Body of pancreas (tissue), 4 donors: ENCODE results near the gene KCNT2. TPM values are rescaled to one million over a fixed set of nuclear protein-coding genes. Genes with fewer than 3 reads are reported as not detected.
"Not testable (repeated sequence)": the region's sequence is repeated elsewhere in the genome, so short reads cannot be mapped to it uniquely, and the experiment has no call there.

Experiments used
- ATAC-seq: fragments of 150-250 bp; one replicate; pipeline ENCODE4 v1.9.1; 2016
- DNase-seq, 4 donors: peaks; one replicate each; pipeline ENCODE4 v3.0.0-alpha.2; 2019
- H3K27ac ChIP-seq, 4 donors: fragments of 200-600 bp; sonication (generic); 1 replicate in 3 of 4; 2 replicates in 1 of 4; pipeline versions ENCODE4 v1.5.1 to v1.6.1; 2016 to 2019; ENCODE audit warnings: mild to moderate bottlenecking in 1 of 4, mixed read lengths in 1 of 4, moderate library complexity in 1 of 4
- H3K27me3 ChIP-seq, 2 donors: fragments of 200-600 bp; sonication (generic); one replicate each; pipeline ENCODE4 v1.6.0; 2016; ENCODE audit warnings: mild to moderate bottlenecking in 1 of 2
- H3K36me3 ChIP-seq, 2 donors: fragments of 200-600 bp; sonication (generic); replicated peaks in 1 of 2; 2 replicates each; pipeline ENCODE4 v1.5.1; 2016; ENCODE audit warnings: low read depth in 2 of 2; ENCODE audit not compliant: insufficient read depth in 1 of 2
- H3K4me1 ChIP-seq: fragments of 200-600 bp; sonication (generic); one replicate; pipeline ENCODE4 v1.6.0; 2016
- H3K4me3 ChIP-seq, 2 donors: fragments of 200-600 bp; sonication (generic); 1 replicate in 1 of 2; 2 replicates in 1 of 2; pipeline ENCODE4 v1.5.1; 2016 to 2019
- H3K9me3 ChIP-seq, 3 donors: fragments of 200-600 bp; sonication (generic); 1 replicate in 2 of 3; 2 replicates in 1 of 3; pipeline ENCODE4 v1.5.1; 2016
- POLR2A ChIP-seq, 3 donors: fragments of 450-650 bp; IDR thresholded peaks; one replicate each; pipeline ENCODE4 v1.6.1; 2016; ENCODE audit warnings: antibody characterized with exemption in 3 of 3, mild to moderate bottlenecking in 2 of 3
- WGBS, 2 donors: methylation state at CpG; one replicate each; pipeline ENCODE4 v1.1.5; 2017; 5-methylcytosine and 5-hydroxymethylcytosine counted together
- intact Hi-C: fragments of 100-400 bp; cut with DNase I; formaldehyde crosslinking; loops from one replicate; pipeline ENCODE4 v1.15.1; 2023
- total RNA-seq, 2 donors: library from RNA; depleted of rRNA; stranded (reverse); fragments of >200 nt; gene quantifications; one replicate each; pipeline ENCODE4 v1.1.0, GENCODE V29; 2016
- TF ChIP-seq, protein P1 (sequence below), 7 experiments: fragments of 450-650 bp in 4 of 7; fragments of 200-600 bp in 3 of 7; sonication (generic) in 3 of 7; IDR thresholded peaks; one replicate each; pipeline ENCODE4 v1.5.1; 2016 to 2019; ENCODE audit warnings: antibody characterized with exemption in 7 of 7

KCNT2 gene
- total RNA-seq, 2 donors from 2014 or later = 0.78 to 0.99 TPM

DNA sequence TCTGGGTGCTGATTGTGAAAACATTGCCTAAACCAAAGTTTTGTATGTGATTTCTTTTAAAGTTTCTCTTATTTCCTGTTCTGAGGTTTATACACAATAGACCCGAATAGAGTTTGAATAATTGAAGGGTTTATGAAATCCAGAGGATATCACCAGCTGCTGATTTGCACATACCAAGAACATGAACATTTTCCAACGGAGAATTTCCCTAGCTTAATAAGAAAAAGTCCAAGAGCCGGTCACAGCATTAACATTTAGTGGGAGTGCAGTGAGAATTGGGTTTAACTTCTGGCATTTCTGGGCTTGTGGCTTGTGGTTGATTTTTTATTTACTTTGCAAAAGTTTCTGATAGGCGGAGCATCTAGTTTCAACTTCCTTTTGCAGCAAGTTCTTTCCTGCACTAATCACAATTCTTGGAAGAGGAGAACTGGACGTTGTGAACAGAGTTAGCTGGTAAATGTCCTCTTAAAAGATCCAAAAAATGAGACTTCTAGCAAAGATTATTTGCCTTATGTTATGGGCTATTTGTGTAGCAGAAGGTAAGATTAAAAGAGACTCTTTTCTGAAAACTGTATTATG is 43.5 kb upstream of the KCNT2 start, which contains the start of gene CFH:
TSS of gene CFH (plus strand) at position 407 of the 579 bp plus-strand sequence. CDS start at position 482, 75 bp downstream.
- Histone ChIP-seq H3K27me3 (no peaks in the 10 kb centered on the region), H3K4me1 (no peaks in the 10 kb centered on the region), H3K36me3 (no peaks in the 10 kb centered on the region), H3K4me3 (no peak within 1 kb of the TSS), H3K27ac (no peak within 1 kb of the TSS), H3K9me3 (no peaks in the 10 kb centered on the region)
- WGBS, 2 donors = 17 to 28% methylated on average over 5 of the region's 5 CpGs
- DNase-seq (peak in 1 of 4 donors; percentile 7), ATAC-seq (peak; percentile 38)
- TF ChIP-seq, protein P1, sequence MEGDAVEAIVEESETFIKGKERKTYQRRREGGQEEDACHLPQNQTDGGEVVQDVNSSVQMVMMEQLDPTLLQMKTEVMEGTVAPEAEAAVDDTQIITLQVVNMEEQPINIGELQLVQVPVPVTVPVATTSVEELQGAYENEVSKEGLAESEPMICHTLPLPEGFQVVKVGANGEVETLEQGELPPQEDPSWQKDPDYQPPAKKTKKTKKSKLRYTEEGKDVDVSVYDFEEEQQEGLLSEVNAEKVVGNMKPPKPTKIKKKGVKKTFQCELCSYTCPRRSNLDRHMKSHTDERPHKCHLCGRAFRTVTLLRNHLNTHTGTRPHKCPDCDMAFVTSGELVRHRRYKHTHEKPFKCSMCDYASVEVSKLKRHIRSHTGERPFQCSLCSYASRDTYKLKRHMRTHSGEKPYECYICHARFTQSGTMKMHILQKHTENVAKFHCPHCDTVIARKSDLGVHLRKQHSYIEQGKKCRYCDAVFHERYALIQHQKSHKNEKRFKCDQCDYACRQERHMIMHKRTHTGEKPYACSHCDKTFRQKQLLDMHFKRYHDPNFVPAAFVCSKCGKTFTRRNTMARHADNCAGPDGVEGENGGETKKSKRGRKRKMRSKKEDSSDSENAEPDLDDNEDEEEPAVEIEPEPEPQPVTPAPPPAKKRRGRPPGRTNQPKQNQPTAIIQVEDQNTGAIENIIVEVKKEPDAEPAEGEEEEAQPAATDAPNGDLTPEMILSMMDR (IDR thresholded peaks at IDR 0.05) = no peak
- peak in 1 of 3 donors; percentile 43 for TF ChIP-seq POLR2A (IDR thresholded peaks at IDR 0.05)
- intact Hi-C loops = no loop called here

DNA sequence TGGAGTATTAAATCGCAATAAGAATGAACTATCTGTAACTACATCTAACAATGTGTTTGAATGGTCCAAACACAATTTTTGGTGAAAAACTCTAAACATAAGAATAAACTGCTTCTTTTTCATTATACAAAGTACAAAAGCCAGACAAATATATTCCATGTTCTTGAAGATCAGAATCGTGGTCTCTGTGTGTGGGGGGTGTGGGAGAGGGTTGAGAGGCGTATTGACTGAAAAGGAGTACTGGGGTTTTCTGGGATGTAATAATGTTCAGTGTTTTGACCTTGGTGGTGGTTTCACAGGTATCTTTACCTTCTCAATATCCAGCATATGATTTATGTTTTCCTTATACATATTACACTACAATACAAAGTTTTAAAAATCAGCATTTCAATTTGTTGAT is 42.8 kb upstream of the KCNT2 start:
- no peak overlapping the region for H3K4me3 ChIP-seq
- 56 to 72% methylated on average over 3 of the region's 3 CpGs for WGBS, 2 donors
- no peaks in the 10 kb centered on the region for H3K9me3 ChIP-seq
- intact Hi-C loops = no loop called here
- no peak for TF ChIP-seq POLR2A (IDR thresholded peaks at IDR 0.05)
- TF ChIP-seq, protein P1 (IDR thresholded peaks at IDR 0.05) = no peak
- no peaks in the 10 kb centered on the region for H3K27me3 ChIP-seq
- H3K27ac ChIP-seq = no peak overlapping the region
- no peak for DNase-seq
- no peaks in the 10 kb centered on the region for H3K4me1 ChIP-seq
- no peak for ATAC-seq
- H3K36me3 ChIP-seq = no peaks in the 10 kb centered on the region

DNA sequence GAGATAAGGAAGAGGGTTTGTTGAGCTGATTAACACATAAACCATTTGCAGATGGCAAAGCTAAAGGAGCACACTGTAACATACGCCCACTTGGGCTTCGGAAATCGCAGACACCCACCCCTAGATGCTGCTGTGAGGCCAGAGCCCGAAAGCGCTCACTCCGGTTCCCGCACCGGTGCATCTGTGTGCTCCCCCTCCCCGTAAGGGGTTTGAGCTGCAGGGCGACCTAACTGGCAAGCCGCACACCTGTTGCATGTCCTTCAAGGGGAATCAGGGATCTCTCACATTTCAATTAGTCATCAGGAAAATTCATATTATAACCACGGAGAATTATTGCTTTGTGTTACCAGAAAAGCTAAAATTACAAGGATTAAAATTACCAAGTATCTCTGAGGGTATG is 42.2 kb upstream of the KCNT2 start:
- H3K4me1 ChIP-seq = no peaks in the 10 kb centered on the region
- WGBS, 2 donors = 77 to 78% methylated on average over 12 of the region's 12 CpGs
- intact Hi-C loops = no loop called here
- no peak for DNase-seq
- H3K9me3 ChIP-seq = no peaks in the 10 kb centered on the region
- no peaks in the 10 kb centered on the region for H3K36me3 ChIP-seq
- no peak overlapping the region for H3K4me3 ChIP-seq
- H3K27me3 ChIP-seq = no peaks in the 10 kb centered on the region
- no peak for ATAC-seq
- no peak for TF ChIP-seq POLR2A (IDR thresholded peaks at IDR 0.05)
- TF ChIP-seq, protein P1 (IDR thresholded peaks at IDR 0.05) = no peak
- H3K27ac ChIP-seq = no peak overlapping the region

DNA sequence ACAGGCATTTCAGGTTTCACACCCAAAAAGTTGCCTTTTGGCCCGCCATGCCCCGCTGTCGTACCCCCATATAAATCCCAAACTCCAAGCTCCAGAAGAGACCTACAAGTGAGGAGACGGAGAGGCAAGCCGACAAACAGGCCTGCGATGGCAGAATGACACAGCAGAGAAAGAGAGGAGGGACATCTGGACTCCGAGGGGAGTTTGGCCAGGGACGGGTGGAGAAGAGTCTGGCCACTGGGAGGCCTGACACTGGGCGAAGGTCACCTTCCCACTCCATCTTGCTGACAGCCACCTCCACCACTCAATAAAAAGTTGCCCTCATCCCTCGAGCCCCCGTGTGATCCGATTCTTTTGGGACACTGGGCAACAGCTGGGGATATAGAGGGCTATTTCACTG is 41.8 kb upstream of the KCNT2 start:
- Histone ChIP-seq H3K36me3 (no peaks in the 10 kb centered on the region), H3K4me1 (no peaks in the 10 kb centered on the region), H3K9me3 (no peaks in the 10 kb centered on the region), H3K4me3 (no peak overlapping the region), H3K27ac (no peak overlapping the region), H3K27me3 (no peaks in the 10 kb centered on the region)
- no peak for TF ChIP-seq POLR2A (IDR thresholded peaks at IDR 0.05)
- TF ChIP-seq, protein P1 (IDR thresholded peaks at IDR 0.05) = no peak
- no peak for ATAC-seq
- intact Hi-C loops = no loop called here
- 71 to 74% methylated on average over 12 of the region's 12 CpGs for WGBS, 2 donors
- DNase-seq = no peak

DNA sequence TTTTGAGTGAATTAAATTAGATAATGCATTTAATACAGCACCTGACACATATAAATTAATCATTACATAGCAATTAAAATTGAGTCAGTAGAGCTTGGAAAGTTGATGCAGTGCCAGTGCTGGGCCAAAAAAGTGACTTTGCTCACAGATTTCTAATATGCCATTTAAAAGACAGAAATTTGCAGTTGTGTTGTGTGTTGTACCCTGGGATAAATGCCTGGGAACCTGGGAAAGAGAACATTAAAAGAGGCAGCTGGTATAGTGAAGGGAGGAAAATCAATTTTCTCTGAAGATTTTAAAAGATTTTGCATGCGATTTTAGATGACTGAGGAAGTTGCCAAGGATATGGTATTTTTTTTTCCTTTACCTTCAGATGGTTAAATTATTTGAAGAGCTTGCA is 32.7 kb upstream of the KCNT2 start:
- Histone ChIP-seq H3K4me3 (no peak overlapping the region), H3K4me1 (no peaks in the 10 kb centered on the region), H3K9me3 (no peaks in the 10 kb centered on the region), H3K27ac (no peak overlapping the region), H3K36me3 (no peaks in the 10 kb centered on the region), H3K27me3 (no peaks in the 10 kb centered on the region)
- no peak for DNase-seq
- ATAC-seq = no peak
- intact Hi-C loops = no loop called here
- TF ChIP-seq POLR2A (IDR thresholded peaks at IDR 0.05) = no peak
- TF ChIP-seq, protein P1 (IDR thresholded peaks at IDR 0.05) = no peak
- 29 to 35% methylated on average over 1 of the region's 1 CpG for WGBS, 2 donors

DNA sequence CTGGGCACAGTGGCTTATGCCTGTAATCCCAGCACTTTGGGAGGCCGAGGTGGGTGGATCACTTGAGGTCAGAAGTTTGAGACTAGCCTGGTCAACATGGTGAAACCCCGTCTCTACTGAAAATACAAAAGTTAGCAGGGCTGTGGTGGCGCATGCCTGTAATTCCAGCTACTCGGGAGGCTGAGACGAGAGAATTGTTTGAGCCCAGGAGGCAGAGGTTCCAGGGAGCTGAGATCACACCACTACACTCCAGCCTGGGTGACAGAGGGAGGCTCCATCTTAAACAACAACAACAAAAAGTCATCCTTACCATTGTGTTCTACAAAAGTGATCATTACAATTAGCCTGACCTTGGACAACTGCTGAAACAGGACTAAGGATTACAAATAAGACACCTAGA is 31.1 kb upstream of the KCNT2 start:
- DNase-seq, H3K36me3 ChIP-seq, H3K4me3 ChIP-seq, intact Hi-C loops, ATAC-seq, H3K27me3 ChIP-seq, H3K27ac ChIP-seq, H3K4me1 ChIP-seq, H3K9me3 ChIP-seq: not testable (repeated sequence)
- 74 to 75% methylated on average over 5 of the region's 5 CpGs for WGBS, 2 donors
